H1 (cell line): Measurements from ENCODE around the gene C2CD2L. TPM values are rescaled to one million over a fixed set of nuclear protein-coding genes. Genes with fewer than 3 reads are reported as not detected.

Experiments used
- ASH2L ChIP-seq: fragments of 200-600, 300-600 bp; sonication (generic); IDR thresholded peaks from one replicate; pipeline ENCODE4 v1.7.1; 2017; ENCODE audit warnings: low read length
- BCL11A ChIP-seq, 2 experiments: IDR thresholded peaks; one replicate each; pipeline ENCODE4 v1.6.1; 2011; ENCODE audit warnings: low read depth in 2 of 2, low read length in 2 of 2, mild to moderate bottlenecking in 2 of 2
- CEBPB ChIP-seq: IDR thresholded peaks from 2 replicates; pipeline ENCODE4 v1.6.1; 2012; ENCODE audit warnings: low read depth, low read length
- JUND ChIP-seq: IDR thresholded peaks from 2 replicates; pipeline ENCODE4 v1.6.1; 2011; ENCODE audit warnings: mild to moderate bottlenecking, improper control_type of control experiment, low read length
- KDM4A ChIP-seq: IDR thresholded peaks from one replicate; pipeline ENCODE4 v1.7.1; 2012; ENCODE audit warnings: low read depth, mild to moderate bottlenecking, moderate library complexity, low read length, inconsistent platforms; ENCODE audit not compliant: severe bottlenecking
- KDM5A ChIP-seq: fragments of 200-600 bp; IDR thresholded peaks from 2 replicates; pipeline ENCODE4 v1.7.1; 2012; ENCODE audit warnings: mild to moderate bottlenecking, low read length, inconsistent platforms, mixed read lengths
- RNF2 ChIP-seq: fragments of 200-900, 300-1000 bp; sonication (generic); IDR thresholded peaks from 2 replicates; pipeline ENCODE4 v1.7.1; 2016; ENCODE audit warnings: borderline replicate concordance, low read depth, mild to moderate bottlenecking, antibody characterized with exemption, low read length; ENCODE audit not compliant: poor library complexity, severe bottlenecking; ENCODE audit errors: missing control alignments
- SP2 ChIP-seq: IDR thresholded peaks from 2 replicates; pipeline ENCODE4 v1.6.1; 2012; ENCODE audit warnings: mild to moderate bottlenecking, low read length, inconsistent platforms
- polyA plus RNA-seq, 7 experiments: library from polyadenylated mRNA; depleted of rRNA in 3 of 7; stranded (reverse) in 5 of 7; unstranded in 2 of 7; fragments of >200 nt in 5 of 7; fragments of 200-250 nt in 2 of 7; gene quantifications; 1 replicate in 5 of 7; 2 replicates in 1 of 7; 4 replicates in 1 of 7; pipeline versions ENCODE4 v1.2.1 to v1.2.3, GENCODE V29; 2011 to 2013; ENCODE audit warnings: missing spikeins in 2 of 7, mixed read lengths in 2 of 7
- total RNA-seq: library from RNA; stranded (reverse); fragmentation: NEBNext Ultra II Directional; extraction: Animal tissue kit (Norgen Biotek cat#: 25700); gene quantifications from 2 replicates; pipeline ENCODE4 v1.2.1, GENCODE V29; 2021
- TF ChIP-seq, protein P1 (sequence below): IDR thresholded peaks from 2 replicates; pipeline ENCODE4 v1.6.1; 2012; ENCODE audit warnings: inconsistent platforms

Gene C2CD2L
- total and polyA plus RNA-seq, 2 of the 8 experiments (the other 6 are each of a cell fraction or from before 2014, with no cell fraction given), result 2.5 to 4.0 TPM

DNA sequence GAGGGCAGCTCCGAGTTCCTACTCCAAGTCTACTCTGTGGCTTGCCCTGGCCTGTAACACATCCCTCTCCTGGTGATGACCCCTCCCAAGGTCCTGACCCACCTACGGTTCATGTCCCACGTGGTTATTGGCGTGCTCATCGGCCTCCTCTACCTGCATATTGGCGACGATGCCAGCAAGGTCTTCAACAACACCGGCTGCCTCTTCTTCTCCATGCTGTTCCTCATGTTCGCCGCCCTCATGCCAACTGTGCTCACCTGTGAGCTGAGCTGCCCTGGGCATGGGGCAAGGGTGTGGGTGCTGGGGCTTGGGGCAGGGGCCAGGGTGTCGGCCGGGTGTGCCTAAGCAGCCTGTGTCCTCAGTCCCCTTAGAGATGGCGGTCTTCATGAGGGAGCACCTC is 51.3 kb downstream of the C2CD2L start (continued):
- no peak for TF ChIP-seq KDM4A
- no peak for TF ChIP-seq JUND
- no peak for TF ChIP-seq ASH2L
- TF ChIP-seq RNF2, result no peak
- TF ChIP-seq SP2, result no peak
- TF ChIP-seq, protein P1, sequence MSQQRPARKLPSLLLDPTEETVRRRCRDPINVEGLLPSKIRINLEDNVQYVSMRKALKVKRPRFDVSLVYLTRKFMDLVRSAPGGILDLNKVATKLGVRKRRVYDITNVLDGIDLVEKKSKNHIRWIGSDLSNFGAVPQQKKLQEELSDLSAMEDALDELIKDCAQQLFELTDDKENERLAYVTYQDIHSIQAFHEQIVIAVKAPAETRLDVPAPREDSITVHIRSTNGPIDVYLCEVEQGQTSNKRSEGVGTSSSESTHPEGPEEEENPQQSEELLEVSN, result no peak
- TF ChIP-seq KDM5A, result no peak
- TF ChIP-seq BCL11A (IDR thresholded peaks at IDR 0.05; ENCODE audit: low read depth in 2 of 2, low read length in 2 of 2), result no peak
- TF ChIP-seq CEBPB, result no peak
